Measurements from ENCODE around the gene PDE10A.

The PDE10A gene

GRCh38 chr6:165321150-165321549 lies 341.9 kb downstream of the PDE10A start:
- no peaks in the 10 kb centered on the region for H3K36me3 ChIP-seq (ENCODE audit: insufficient read depth, low read length)
- no peak overlapping the region for H3K4me2 ChIP-seq (ENCODE audit: low read length)
- no peaks in the 10 kb centered on the region for H3K27me3 ChIP-seq (ENCODE audit: insufficient read depth, low read length)
- H4K20me1 ChIP-seq (ENCODE audit: insufficient read depth, low read length), result no peaks in the 10 kb centered on the region
- H3F3A ChIP-seq (ENCODE audit: insufficient read depth, low read length), result no peaks in the 10 kb centered on the region
- no peak overlapping the region for H3K4me3 ChIP-seq (ENCODE audit: low read depth, low read length, poor library complexity, severe bottlenecking)
- H3K9me3 ChIP-seq (ENCODE audit: low read length), result no peaks in the 10 kb centered on the region
- no peak overlapping the region for H3K9ac ChIP-seq (ENCODE audit: low read length)
- no peak overlapping the region for H3K27ac ChIP-seq (ENCODE audit: low read depth, low read length, poor library complexity, severe bottlenecking)
- H3K79me2 ChIP-seq (ENCODE audit: insufficient read depth, low read length), result no peaks in the 10 kb centered on the region
- no peak for TF ChIP-seq EZH2 (IDR thresholded peaks at IDR 0.05; ENCODE audit: borderline replicate concordance, low read length)
- TF ChIP-seq CTCF (IDR thresholded peaks at IDR 0.05; ENCODE audit: low read length), result no peak
- no peaks in the 10 kb centered on the region for H3K4me1 ChIP-seq (ENCODE audit: insufficient read depth, low read length, severe bottlenecking)
- no peak overlapping the region for H2AFZ ChIP-seq (ENCODE audit: low read length)
- no peaks in the 10 kb centered on the region for H3K9me2 ChIP-seq (ENCODE audit: low read depth, low read length)

GRCh38 chr6:165317723-165318122 lies 345.3 kb downstream of the PDE10A start:
- H3K9me2 ChIP-seq (ENCODE audit: low read depth, low read length), result no peaks in the 10 kb centered on the region
- no peaks in the 10 kb centered on the region for H3K4me1 ChIP-seq (ENCODE audit: insufficient read depth, low read length, severe bottlenecking)
- no peak overlapping the region for H2AFZ ChIP-seq (ENCODE audit: low read length)
- no peak overlapping the region for H3K27ac ChIP-seq (ENCODE audit: low read depth, low read length, poor library complexity, severe bottlenecking)
- no peak overlapping the region for H3K9ac ChIP-seq (ENCODE audit: low read length)
- no peaks in the 10 kb centered on the region for H3F3A ChIP-seq (ENCODE audit: insufficient read depth, low read length)
- no peaks in the 10 kb centered on the region for H3K36me3 ChIP-seq (ENCODE audit: insufficient read depth, low read length)
- H3K4me3 ChIP-seq (ENCODE audit: low read depth, low read length, poor library complexity, severe bottlenecking), result no peak overlapping the region
- H4K20me1 ChIP-seq (ENCODE audit: insufficient read depth, low read length), result no peaks in the 10 kb centered on the region
- H3K4me2 ChIP-seq (ENCODE audit: low read length), result no peak overlapping the region
- H3K27me3 ChIP-seq (ENCODE audit: insufficient read depth, low read length), result no peaks in the 10 kb centered on the region
- H3K79me2 ChIP-seq (ENCODE audit: insufficient read depth, low read length), result no peaks in the 10 kb centered on the region
- TF ChIP-seq EZH2 (IDR thresholded peaks at IDR 0.05; ENCODE audit: borderline replicate concordance, low read length) (no peak), CTCF (IDR thresholded peaks at IDR 0.05; ENCODE audit: low read length) (no peak)
- H3K9me3 ChIP-seq (ENCODE audit: low read length), result no peaks in the 10 kb centered on the region

- Histone ChIP-seq H4K20me1 (ENCODE audit: insufficient read depth, low read length) (no peaks in the 10 kb centered on the region), H3K9me3 (ENCODE audit: low read length) (no peaks in the 10 kb centered on the region), H3K4me3 (ENCODE audit: low read depth, low read length, poor library complexity, severe bottlenecking) (no peak within 1 kb of the TSS), H3K4me1 (ENCODE audit: insufficient read depth, low read length, severe bottlenecking) (no peaks in the 10 kb centered on the region), H3K9me2 (ENCODE audit: low read depth, low read length) (no peaks in the 10 kb centered on the region), H3K9ac (ENCODE audit: low read length) (no peak within 1 kb of the TSS), H3K4me2 (ENCODE audit: low read length) (no peak within 1 kb of the TSS), H3K27me3 (ENCODE audit: insufficient read depth, low read length) (no peaks in the 10 kb centered on the region), H3K36me3 (ENCODE audit: insufficient read depth, low read length) (no peaks in the 10 kb centered on the region), H3K27ac (ENCODE audit: low read depth, low read length, poor library complexity, severe bottlenecking) (no peak within 1 kb of the TSS), H2AFZ (ENCODE audit: low read length) (no peak within 1 kb of the TSS), H3F3A (ENCODE audit: insufficient read depth, low read length) (no peaks in the 10 kb centered on the region), H3K79me2 (ENCODE audit: insufficient read depth, low read length) (no peaks in the 10 kb centered on the region)
- no peak for TF ChIP-seq CTCF (IDR thresholded peaks at IDR 0.05; ENCODE audit: low read length)
- no peak for TF ChIP-seq EZH2 (IDR thresholded peaks at IDR 0.05; ENCODE audit: borderline replicate concordance, low read length)
Measured at GRCh38 chr6:165308926-165309731, 353.9 kb downstream of the PDE10A start, which contains the start of gene C6orf118. C6orf118 (minus strand) TSS chr6:165309605; CDS start chr6:165309586, 19 bp downstream.

All from OCI-LY1 (cell line).